Suprapubic skin (tissue), 4 donors: ENCODE results near the gene GJB3.

Experiments used
- EP300 ChIP-seq: sonication (generic); formaldehyde crosslinking; IDR thresholded peaks from one replicate; pipeline ENCODE4 v1.6.1; 2017; ENCODE audit warnings: antibody characterized with exemption
- POLR2A ChIP-seq, 2 donors: fragments of 450-650 bp; IDR thresholded peaks; one replicate each; pipeline ENCODE4 v1.6.1; 2017; ENCODE audit warnings: antibody characterized with exemption in 2 of 2, mild to moderate bottlenecking in 2 of 2, moderate library complexity in 2 of 2
- POLR2AphosphoS5 ChIP-seq, 3 donors: sonication (generic); formaldehyde crosslinking; IDR thresholded peaks; one replicate each; pipeline ENCODE4 v1.6.1; 2017; ENCODE audit warnings: antibody characterized with exemption in 3 of 3
- TF ChIP-seq, protein P1 (sequence below), 2 donors: fragments of 200-600 bp in 1 of 2; fragments of 450-650 bp in 1 of 2; sonication (generic) in 1 of 2; IDR thresholded peaks; one replicate each; pipeline ENCODE4 v1.5.1; 2016 to 2019; ENCODE audit warnings: antibody characterized with exemption in 2 of 2, mild to moderate bottlenecking in 1 of 2, moderate library complexity in 1 of 2

- TF ChIP-seq, protein P1, sequence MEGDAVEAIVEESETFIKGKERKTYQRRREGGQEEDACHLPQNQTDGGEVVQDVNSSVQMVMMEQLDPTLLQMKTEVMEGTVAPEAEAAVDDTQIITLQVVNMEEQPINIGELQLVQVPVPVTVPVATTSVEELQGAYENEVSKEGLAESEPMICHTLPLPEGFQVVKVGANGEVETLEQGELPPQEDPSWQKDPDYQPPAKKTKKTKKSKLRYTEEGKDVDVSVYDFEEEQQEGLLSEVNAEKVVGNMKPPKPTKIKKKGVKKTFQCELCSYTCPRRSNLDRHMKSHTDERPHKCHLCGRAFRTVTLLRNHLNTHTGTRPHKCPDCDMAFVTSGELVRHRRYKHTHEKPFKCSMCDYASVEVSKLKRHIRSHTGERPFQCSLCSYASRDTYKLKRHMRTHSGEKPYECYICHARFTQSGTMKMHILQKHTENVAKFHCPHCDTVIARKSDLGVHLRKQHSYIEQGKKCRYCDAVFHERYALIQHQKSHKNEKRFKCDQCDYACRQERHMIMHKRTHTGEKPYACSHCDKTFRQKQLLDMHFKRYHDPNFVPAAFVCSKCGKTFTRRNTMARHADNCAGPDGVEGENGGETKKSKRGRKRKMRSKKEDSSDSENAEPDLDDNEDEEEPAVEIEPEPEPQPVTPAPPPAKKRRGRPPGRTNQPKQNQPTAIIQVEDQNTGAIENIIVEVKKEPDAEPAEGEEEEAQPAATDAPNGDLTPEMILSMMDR (IDR thresholded peaks at IDR 0.05): no peak
- no peak for TF ChIP-seq EP300
- no peak for TF ChIP-seq POLR2AphosphoS5 (IDR thresholded peaks at IDR 0.05)
- no peak for TF ChIP-seq POLR2A (IDR thresholded peaks at IDR 0.05)
Observed at GRCh38 chr1:34747638-34747941, 33.4 kb upstream of the GJB3 start.
